GM04503 (cell line): ENCODE results near the gene TEDC2.

ENCODE experiments used
- DNase-seq: peaks from one replicate; pipeline ENCODE4 v3.0.0-alpha.2; 2012; ENCODE audit warnings: low read depth

The TEDC2 gene

GRCh38 chr16:2513405-2514332 lies 53.8 kb downstream of the TEDC2 start, which contains the start of gene ATP6V0C:
Gene ATP6V0C (plus strand): TSS chr16:2513952. CDS start chr16:2514104, 152 bp downstream.
- DNase-seq: no peak
